HEK293 (cell line): ENCODE measurements around the gene RAD21L1.

Source experiments
- OVOL3 ChIP-seq: fragments of 450-650 bp; formaldehyde crosslinking; IDR thresholded peaks from 2 replicates; pipeline ENCODE4 v1.5.1; 2016; ENCODE audit warnings: missing biosample characterization, missing genetic modification characterization
- PRDM10 ChIP-seq: fragments of 450-650 bp; formaldehyde crosslinking; IDR thresholded peaks from 2 replicates; pipeline ENCODE4 v1.5.1; 2016; ENCODE audit warnings: missing biosample characterization, missing genetic modification characterization
- ZBTB10 ChIP-seq: fragments of 450-650 bp; formaldehyde crosslinking; IDR thresholded peaks from 2 replicates; pipeline ENCODE4 v1.5.1; 2016; ENCODE audit warnings: missing biosample characterization, missing genetic modification characterization
- ZBTB17 ChIP-seq: fragments of 450-650 bp; formaldehyde crosslinking; IDR thresholded peaks from 2 replicates; pipeline ENCODE4 v1.5.1; 2016; ENCODE audit warnings: missing biosample characterization, missing genetic modification characterization
- ZNF366 ChIP-seq: fragments of 450-650 bp; formaldehyde crosslinking; conservative IDR thresholded peaks from 2 replicates; pipeline ENCODE4 v1.5.1; 2016; ENCODE audit warnings: missing biosample characterization, missing genetic modification characterization
- ZNF791 ChIP-seq: fragments of 450-650 bp; formaldehyde crosslinking; IDR thresholded peaks from 2 replicates; pipeline ENCODE4 v1.5.1; 2016; ENCODE audit warnings: missing biosample characterization, missing genetic modification characterization
- ZNF843 ChIP-seq: fragments of 450-650 bp; formaldehyde crosslinking; IDR thresholded peaks from 2 replicates; pipeline ENCODE4 v1.5.1; 2016; ENCODE audit warnings: missing biosample characterization, missing genetic modification characterization
- TF ChIP-seq, protein P1 (sequence below): fragments of 450-650 bp; formaldehyde crosslinking; IDR thresholded peaks from 2 replicates; pipeline ENCODE4 v1.5.1; 2017; ENCODE audit warnings: missing biosample characterization, missing genetic modification characterization
- TF ChIP-seq, protein P2 (sequence below): fragments of 450-650 bp; formaldehyde crosslinking; IDR thresholded peaks from 2 replicates; pipeline ENCODE4 v1.5.1; 2016; ENCODE audit warnings: missing biosample characterization, missing genetic modification characterization
- TF ChIP-seq, protein P3 (sequence below): fragments of 450-650 bp; formaldehyde crosslinking; IDR thresholded peaks from 2 replicates; pipeline ENCODE4 v1.5.1; 2016; ENCODE audit warnings: missing biosample characterization, missing genetic modification characterization
- TF ChIP-seq, protein P4 (sequence below): fragments of 450-650 bp; formaldehyde crosslinking; IDR thresholded peaks from 2 replicates; pipeline ENCODE4 v1.5.1; 2017; ENCODE audit warnings: missing biosample characterization, missing genetic modification characterization
- TF ChIP-seq, protein P5 (sequence below): fragments of 450-650 bp; formaldehyde crosslinking; IDR thresholded peaks from 2 replicates; pipeline ENCODE4 v1.5.1; 2016; ENCODE audit warnings: missing biosample characterization, missing genetic modification characterization, low read depth

- no peak for TF ChIP-seq PRDM10
- no peak for TF ChIP-seq ZBTB17
- TF ChIP-seq, protein P1, sequence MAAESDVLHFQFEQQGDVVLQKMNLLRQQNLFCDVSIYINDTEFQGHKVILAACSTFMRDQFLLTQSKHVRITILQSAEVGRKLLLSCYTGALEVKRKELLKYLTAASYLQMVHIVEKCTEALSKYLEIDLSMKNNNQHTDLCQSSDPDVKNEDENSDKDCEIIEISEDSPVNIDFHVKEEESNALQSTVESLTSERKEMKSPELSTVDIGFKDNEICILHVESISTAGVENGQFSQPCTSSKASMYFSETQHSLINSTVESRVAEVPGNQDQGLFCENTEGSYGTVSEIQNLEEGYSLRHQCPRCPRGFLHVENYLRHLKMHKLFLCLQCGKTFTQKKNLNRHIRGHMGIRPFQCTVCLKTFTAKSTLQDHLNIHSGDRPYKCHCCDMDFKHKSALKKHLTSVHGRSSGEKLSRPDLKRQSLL = no peak
- no peak for TF ChIP-seq ZNF843 (tag by site-specific recombination)
- TF ChIP-seq OVOL3 (tag by site-specific recombination) = no peak
- TF ChIP-seq, protein P2, sequence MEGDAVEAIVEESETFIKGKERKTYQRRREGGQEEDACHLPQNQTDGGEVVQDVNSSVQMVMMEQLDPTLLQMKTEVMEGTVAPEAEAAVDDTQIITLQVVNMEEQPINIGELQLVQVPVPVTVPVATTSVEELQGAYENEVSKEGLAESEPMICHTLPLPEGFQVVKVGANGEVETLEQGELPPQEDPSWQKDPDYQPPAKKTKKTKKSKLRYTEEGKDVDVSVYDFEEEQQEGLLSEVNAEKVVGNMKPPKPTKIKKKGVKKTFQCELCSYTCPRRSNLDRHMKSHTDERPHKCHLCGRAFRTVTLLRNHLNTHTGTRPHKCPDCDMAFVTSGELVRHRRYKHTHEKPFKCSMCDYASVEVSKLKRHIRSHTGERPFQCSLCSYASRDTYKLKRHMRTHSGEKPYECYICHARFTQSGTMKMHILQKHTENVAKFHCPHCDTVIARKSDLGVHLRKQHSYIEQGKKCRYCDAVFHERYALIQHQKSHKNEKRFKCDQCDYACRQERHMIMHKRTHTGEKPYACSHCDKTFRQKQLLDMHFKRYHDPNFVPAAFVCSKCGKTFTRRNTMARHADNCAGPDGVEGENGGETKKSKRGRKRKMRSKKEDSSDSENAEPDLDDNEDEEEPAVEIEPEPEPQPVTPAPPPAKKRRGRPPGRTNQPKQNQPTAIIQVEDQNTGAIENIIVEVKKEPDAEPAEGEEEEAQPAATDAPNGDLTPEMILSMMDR (tag by site-specific recombination) = no peak
- TF ChIP-seq ZNF791 (tag by site-specific recombination) = no peak
- TF ChIP-seq, protein P3, sequence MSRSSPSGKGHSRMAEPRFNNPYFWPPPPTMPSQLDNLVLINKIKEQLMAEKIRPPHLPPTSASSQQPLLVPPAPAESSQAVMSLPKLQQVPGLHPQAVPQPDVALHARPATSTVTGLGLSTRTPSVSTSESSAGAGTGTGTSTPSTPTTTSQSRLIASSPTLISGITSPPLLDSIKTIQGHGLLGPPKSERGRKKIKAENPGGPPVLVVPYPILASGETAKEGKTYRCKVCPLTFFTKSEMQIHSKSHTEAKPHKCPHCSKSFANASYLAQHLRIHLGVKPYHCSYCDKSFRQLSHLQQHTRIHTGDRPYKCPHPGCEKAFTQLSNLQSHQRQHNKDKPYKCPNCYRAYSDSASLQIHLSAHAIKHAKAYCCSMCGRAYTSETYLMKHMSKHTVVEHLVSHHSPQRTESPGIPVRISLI (tag by site-specific recombination) = no peak
- TF ChIP-seq, protein P4, sequence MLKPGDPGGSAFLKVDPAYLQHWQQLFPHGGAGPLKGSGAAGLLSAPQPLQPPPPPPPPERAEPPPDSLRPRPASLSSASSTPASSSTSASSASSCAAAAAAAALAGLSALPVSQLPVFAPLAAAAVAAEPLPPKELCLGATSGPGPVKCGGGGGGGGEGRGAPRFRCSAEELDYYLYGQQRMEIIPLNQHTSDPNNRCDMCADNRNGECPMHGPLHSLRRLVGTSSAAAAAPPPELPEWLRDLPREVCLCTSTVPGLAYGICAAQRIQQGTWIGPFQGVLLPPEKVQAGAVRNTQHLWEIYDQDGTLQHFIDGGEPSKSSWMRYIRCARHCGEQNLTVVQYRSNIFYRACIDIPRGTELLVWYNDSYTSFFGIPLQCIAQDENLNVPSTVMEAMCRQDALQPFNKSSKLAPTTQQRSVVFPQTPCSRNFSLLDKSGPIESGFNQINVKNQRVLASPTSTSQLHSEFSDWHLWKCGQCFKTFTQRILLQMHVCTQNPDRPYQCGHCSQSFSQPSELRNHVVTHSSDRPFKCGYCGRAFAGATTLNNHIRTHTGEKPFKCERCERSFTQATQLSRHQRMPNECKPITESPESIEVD (tag by site-specific recombination) = no peak
- no peak for TF ChIP-seq ZBTB10 (tag by site-specific recombination)
- TF ChIP-seq, protein P5, sequence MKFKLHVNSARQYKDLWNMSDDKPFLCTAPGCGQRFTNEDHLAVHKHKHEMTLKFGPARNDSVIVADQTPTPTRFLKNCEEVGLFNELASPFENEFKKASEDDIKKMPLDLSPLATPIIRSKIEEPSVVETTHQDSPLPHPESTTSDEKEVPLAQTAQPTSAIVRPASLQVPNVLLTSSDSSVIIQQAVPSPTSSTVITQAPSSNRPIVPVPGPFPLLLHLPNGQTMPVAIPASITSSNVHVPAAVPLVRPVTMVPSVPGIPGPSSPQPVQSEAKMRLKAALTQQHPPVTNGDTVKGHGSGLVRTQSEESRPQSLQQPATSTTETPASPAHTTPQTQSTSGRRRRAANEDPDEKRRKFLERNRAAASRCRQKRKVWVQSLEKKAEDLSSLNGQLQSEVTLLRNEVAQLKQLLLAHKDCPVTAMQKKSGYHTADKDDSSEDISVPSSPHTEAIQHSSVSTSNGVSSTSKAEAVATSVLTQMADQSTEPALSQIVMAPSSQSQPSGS = no peak
- TF ChIP-seq ZNF366 (tag by site-specific recombination) = no peak
Observed at GRCh38 chr20:1294497-1294896, 68.7 kb downstream of the RAD21L1 start.
